Pancreas (tissue), 10 donors: Measurements from ENCODE around the gene CDC27. TPM values are rescaled to one million over a fixed set of nuclear protein-coding genes. Genes with fewer than 3 reads are reported as not detected.
"Not testable (repeated sequence)": the region's sequence is repeated elsewhere in the genome, so short reads cannot be mapped to it uniquely, and the experiment has no call there.

ENCODE experiments used
- ATAC-seq, 4 donors: fragments of 200-7000 bp; cut with Tn5 transposase; one replicate each; pipeline versions ENCODE4 v1.8.0 to v1.9.1; 2020; ENCODE audit warnings: mild to moderate bottlenecking in 4 of 4, moderate library complexity in 4 of 4
- DNase-seq, 6 donors: peaks; one replicate each; pipeline ENCODE4 v3.0.0-alpha.2; 2020
- FAIRE-seq: peaks from 2 replicates; lab custom pipeline; 2012; peaks lifted over from hg19 to GRCh38; lab: Jason Lieb, UNC
- H3K27ac ChIP-seq, 4 donors: fragments of 200-600 bp; sonication (generic); 1 replicate in 3 of 4; 2 replicates in 1 of 4; pipeline versions ENCODE4 v1.5.0 to v1.8.0; 2020
- H3K27me3 ChIP-seq, 4 donors: fragments of 200-600 bp; one replicate each; pipeline ENCODE4 v1.8.0; 2021
- H3K36me3 ChIP-seq, 3 donors: fragments of 200-600 bp; sonication (generic) in 1 of 3; one replicate each; pipeline versions ENCODE4 v1.5.0 to v1.8.0; 2020 to 2021
- H3K4me1 ChIP-seq, 3 donors: fragments of 200-600 bp; one replicate each; pipeline ENCODE4 v1.8.0; 2021
- H3K4me3 ChIP-seq, 4 donors: fragments of 200-600 bp; sonication (generic) in 2 of 4; one replicate each; pipeline versions ENCODE4 v1.5.0 to v1.8.0; 2020 to 2021
- H3K9me3 ChIP-seq, 4 donors: fragments of 200-600 bp; one replicate each; pipeline ENCODE4 v1.8.0; 2021
- WGBS, 2 donors: extraction: QIAGEN DNeasy Blood & Tissue Kit; methylation state at CpG; one replicate each; pipeline ENCODE4 v1.1.7; 2013; 5-methylcytosine and 5-hydroxymethylcytosine counted together
- intact Hi-C, 3 donors: fragments of 100-400 bp; cut with DNase I; formaldehyde crosslinking; loops; one replicate each; pipeline versions ENCODE4 v1.11.1 to v1.14.2; 2022
- polyA plus RNA-seq, 2 donors: library from polyadenylated mRNA; stranded (reverse); fragments of 200-250 nt; gene quantifications; one replicate each; pipeline ENCODE4 v1.2.3, GENCODE V29; 2013
- total RNA-seq, 6 donors: library from RNA; stranded (reverse); fragmentation: NEBNext Ultra II Directional in 4 of 6; extraction: Animal tissue kit (Norgen Biotek cat#: 25700) in 4 of 6; gene quantifications; one replicate each; pipeline versions ENCODE4 v1.2.1 to v1.2.4, GENCODE V29; 2021 to 2023
- TF ChIP-seq, protein P1 (sequence below), 4 donors: fragments of 200-600 bp; sonication (generic) in 3 of 4; IDR thresholded peaks; one replicate each; pipeline versions ENCODE4 v1.5.0 to v1.8.0; 2021; ENCODE audit warnings: antibody characterized with exemption in 4 of 4
- donor health status: healthy with polysubstance abuse.
- donor health status: DM: no; HTN: no; CAD: no; lungs with moderate emphysema.
- donor health status: DM: no; HTN: no; CAD: no.
- donor health status: control.
- donor health status: control.
- donor health status: Bipolar disorder and iron deficiency.
- donor health status: DM: yes; HTN: yes; CAD: no.
- donor health status: DM: no; HTN: no; CAD: no.
- donor health status: DM: no; HTN: no; CAD: no.
- donor health status: DM: yes; HTN: yes; CAD: no.

The CDC27 gene
- total and polyA plus RNA-seq, 8 donors, result 6.5 to 42.7 (median 26.3) TPM

DNA sequence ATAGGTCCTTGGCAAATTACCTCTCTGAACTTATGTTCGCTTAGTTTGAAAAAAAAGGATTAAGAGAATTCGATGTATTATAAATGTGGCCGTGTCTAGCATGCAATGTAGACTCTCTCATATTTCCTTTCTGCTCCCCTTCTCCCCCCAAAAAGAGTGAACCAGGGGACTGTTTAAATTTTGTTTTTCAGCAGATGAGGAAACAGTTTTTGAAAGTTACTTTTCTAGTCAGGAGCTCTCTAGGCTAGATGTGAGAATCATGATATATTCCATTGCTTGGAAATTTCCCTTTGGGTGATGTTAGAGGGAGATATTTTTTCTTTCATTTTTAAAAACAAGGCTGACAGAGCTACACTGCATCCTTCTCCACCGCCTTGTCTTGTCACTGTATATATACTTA lies 1.1 kb upstream of the CDC27 start:
- WGBS, 2 donors, result 97% methylated on average over 4 of the region's 4 CpGs
- no peaks in the 10 kb centered on the region for H3K36me3 ChIP-seq
- no peak for ATAC-seq
- no peak for DNase-seq
- no peaks in the 10 kb centered on the region for H3K9me3 ChIP-seq
- H3K27me3 ChIP-seq, result no peaks in the 10 kb centered on the region
- FAIRE-seq, result no peak
- no peak overlapping the region for H3K27ac ChIP-seq
- TF ChIP-seq, protein P1, sequence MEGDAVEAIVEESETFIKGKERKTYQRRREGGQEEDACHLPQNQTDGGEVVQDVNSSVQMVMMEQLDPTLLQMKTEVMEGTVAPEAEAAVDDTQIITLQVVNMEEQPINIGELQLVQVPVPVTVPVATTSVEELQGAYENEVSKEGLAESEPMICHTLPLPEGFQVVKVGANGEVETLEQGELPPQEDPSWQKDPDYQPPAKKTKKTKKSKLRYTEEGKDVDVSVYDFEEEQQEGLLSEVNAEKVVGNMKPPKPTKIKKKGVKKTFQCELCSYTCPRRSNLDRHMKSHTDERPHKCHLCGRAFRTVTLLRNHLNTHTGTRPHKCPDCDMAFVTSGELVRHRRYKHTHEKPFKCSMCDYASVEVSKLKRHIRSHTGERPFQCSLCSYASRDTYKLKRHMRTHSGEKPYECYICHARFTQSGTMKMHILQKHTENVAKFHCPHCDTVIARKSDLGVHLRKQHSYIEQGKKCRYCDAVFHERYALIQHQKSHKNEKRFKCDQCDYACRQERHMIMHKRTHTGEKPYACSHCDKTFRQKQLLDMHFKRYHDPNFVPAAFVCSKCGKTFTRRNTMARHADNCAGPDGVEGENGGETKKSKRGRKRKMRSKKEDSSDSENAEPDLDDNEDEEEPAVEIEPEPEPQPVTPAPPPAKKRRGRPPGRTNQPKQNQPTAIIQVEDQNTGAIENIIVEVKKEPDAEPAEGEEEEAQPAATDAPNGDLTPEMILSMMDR (IDR thresholded peaks at IDR 0.05), result no peak
- intact Hi-C loops, result no loop called here
- no peak overlapping the region for H3K4me3 ChIP-seq
- peaks cover 17 to 20% (median 18%) of the 10 kb centered on the region in 3 donors for H3K4me1 ChIP-seq

DNA sequence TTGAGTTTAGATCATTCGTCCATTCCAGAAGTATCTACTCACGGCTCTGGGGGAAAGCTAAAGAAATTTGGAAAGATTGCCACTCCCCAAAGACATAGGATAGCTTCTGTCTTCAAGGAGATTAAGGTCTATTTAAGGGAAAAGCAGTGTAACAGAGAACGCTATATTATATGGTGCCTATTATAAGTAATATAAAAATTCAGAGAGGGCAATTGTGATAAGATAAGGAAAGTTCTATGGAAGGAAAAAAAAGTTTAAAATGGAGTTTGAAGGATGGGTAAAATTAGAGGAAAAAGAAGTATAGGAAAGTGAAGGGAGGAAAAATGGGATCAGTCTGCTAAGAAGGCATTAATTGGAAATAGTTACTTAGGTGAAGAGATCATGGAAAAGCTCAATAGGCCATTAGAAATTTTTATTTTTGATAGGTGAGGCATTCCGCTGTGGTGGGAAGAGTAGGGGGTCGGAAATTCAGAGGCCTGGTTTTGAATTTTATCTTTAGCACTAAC lies 690 bp upstream of the CDC27 start:
- peaks cover 17 to 20% (median 18%) of the 10 kb centered on the region in 3 donors for H3K4me1 ChIP-seq
- 30 to 32% methylated on average over 5 of the region's 5 CpGs for WGBS, 2 donors
- intact Hi-C loops, result no loop called here
- H3K4me3 ChIP-seq, result peak overlapping the region; percentile 12 to 58 (median 38)
- H3K27me3 ChIP-seq, result no peaks in the 10 kb centered on the region
- no peak for ATAC-seq
- TF ChIP-seq, protein P1 (IDR thresholded peaks at IDR 0.05), result no peak
- DNase-seq, result no peak
- H3K9me3 ChIP-seq, result no peaks in the 10 kb centered on the region
- no peak for FAIRE-seq
- H3K27ac ChIP-seq, result peak overlapping the region in 2 of 4 donors; percentile 49 to 66
- no peaks in the 10 kb centered on the region for H3K36me3 ChIP-seq

DNA sequence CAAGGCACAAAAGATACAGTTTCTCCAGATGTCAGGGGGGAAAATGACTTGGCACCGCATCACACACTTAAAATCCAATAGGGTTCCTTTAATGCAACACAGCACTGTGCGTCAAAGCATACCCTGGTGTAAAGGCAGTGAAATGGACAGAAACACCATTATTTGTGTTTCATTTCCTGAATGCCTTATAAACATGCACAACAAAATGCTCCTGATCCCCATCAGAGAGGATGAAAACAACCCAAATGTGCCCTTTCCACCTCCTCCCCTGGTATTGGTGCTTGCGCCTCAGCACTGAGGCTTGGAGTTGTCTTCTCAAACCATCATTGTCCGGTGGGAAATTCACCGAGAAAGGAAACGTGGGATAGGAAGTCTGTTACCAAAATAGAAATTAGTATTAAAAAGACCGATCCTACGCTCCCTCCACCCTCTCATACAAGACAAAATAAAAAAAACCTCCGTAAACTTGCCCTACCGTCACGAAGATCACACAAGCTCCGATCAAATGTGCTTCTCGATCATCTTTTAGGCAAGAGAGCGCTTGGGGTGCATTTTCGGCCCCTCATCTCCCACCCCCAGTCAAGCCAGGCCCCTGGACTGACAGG lies 722 bp downstream of the CDC27 start:
- Histone ChIP-seq H3K9me3 (no peaks in the 10 kb centered on the region), H3K27me3 (no peaks in the 10 kb centered on the region), H3K36me3 (no peaks in the 10 kb centered on the region), H3K4me3 (peak overlapping the region; percentile 56 to 76 (median 64)), H3K27ac (peak overlapping the region; percentile 54 to 91 (median 78)), H3K4me1 (peaks cover 23 to 26% (median 23%) of the 10 kb centered on the region in 3 donors)
- intact Hi-C loops, result no loop called here
- TF ChIP-seq, protein P1 (IDR thresholded peaks at IDR 0.05), result no peak
- ATAC-seq, result peak in 3 of 4 donors; percentile 0 to 10 (median 3)
- no peak for DNase-seq
- no peak for FAIRE-seq
- 1% methylated on average over 15 of the region's 15 CpGs for WGBS, 2 donors

DNA sequence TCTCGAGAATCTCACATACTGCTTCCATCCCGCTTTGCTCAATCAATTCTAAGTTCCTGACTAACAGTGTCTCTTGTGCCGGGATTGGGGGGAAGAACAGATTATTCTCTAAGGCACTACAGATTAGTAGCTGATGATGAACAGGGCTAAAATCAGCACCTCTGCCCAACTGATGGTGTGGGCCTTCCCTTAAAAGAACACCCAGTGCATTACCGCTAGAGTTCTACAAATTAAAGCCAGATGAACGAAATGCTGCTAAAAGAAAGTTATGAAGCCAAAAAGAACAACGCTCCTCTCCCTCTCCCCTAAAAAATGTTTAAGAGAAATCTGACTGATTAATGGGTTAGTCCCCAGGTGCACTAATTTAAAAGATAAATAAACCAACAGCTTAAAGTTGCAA lies 4.4 kb downstream of the CDC27 start:
- H3K4me1 ChIP-seq, result peaks cover 26 to 27% (median 27%) of the 10 kb centered on the region in 3 donors
- WGBS, 2 donors, result 83 to 94% methylated on average over 6 of the region's 6 CpGs
- no peaks in the 10 kb centered on the region for H3K27me3 ChIP-seq
- DNase-seq (no peak), FAIRE-seq (no peak), ATAC-seq (no peak)
- H3K4me3 ChIP-seq, result no peak overlapping the region
- intact Hi-C loops, result no loop called here
- H3K27ac ChIP-seq, result no peak overlapping the region
- no peaks in the 10 kb centered on the region for H3K9me3 ChIP-seq
- no peaks in the 10 kb centered on the region for H3K36me3 ChIP-seq
- TF ChIP-seq, protein P1 (IDR thresholded peaks at IDR 0.05), result no peak

DNA sequence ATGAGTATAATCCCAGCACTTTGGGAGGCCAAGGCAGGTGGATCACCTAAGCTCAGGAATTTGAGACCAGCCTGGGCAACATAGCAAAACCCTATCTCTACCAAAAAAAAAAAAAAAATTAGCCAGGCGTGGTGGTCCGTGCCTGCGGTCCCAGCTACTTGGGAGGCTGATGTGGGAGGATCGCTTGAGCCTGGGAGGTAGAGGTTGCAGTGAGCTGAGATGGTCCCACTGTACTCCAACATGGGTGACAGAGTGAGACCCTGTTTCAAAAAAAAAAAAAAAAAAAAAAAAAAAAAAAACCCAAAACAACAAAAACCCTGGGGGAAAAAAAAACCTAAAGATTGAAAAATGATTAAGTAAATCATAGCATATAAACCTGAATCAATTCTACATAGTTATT lies 8.1 kb downstream of the CDC27 start:
- H3K36me3 ChIP-seq, H3K4me1 ChIP-seq, H3K9me3 ChIP-seq, H3K27me3 ChIP-seq, DNase-seq, intact Hi-C loops, H3K27ac ChIP-seq, FAIRE-seq, H3K4me3 ChIP-seq, ATAC-seq: not testable (repeated sequence)
- WGBS, 2 donors, result 98% methylated on average over 4 of the region's 4 CpGs
